NCI-H345 treated with DMSO at 0.1 percent for 48 hours (cell line): ENCODE results near the gene DCHS2.

Experiments used
- DNase-seq: peaks from one replicate; lab custom pipeline; 2025; ENCODE audit not compliant: unreplicated experiment; lab: John Stamatoyannopoulos, UW

DCHS2 gene

GRCh38 chr4:154455111-154455510, 36.5 kb downstream of the DCHS2 start:
- no peak for DNase-seq

GRCh38 chr4:154454710-154455109, 36.9 kb downstream of the DCHS2 start:
- DNase-seq = no peak

- DNase-seq = no peak
Observed at GRCh38 chr4:154452798-154453346, 38.7 kb downstream of the DCHS2 start.

- DNase-seq = no peak
Observed at GRCh38 chr4:154450966-154451365, 40.6 kb downstream of the DCHS2 start.

- no peak for DNase-seq
Observed at GRCh38 chr4:154444958-154445357, 46.6 kb downstream of the DCHS2 start.

GRCh38 chr4:154441982-154442381, 49.6 kb downstream of the DCHS2 start:
- DNase-seq = no peak

GRCh38 chr4:154441124-154441523, 50.5 kb downstream of the DCHS2 start:
- DNase-seq = no peak

GRCh38 chr4:154439224-154439623, 52.4 kb downstream of the DCHS2 start:
- DNase-seq = no peak

GRCh38 chr4:154435895-154436294, 55.7 kb downstream of the DCHS2 start:
- DNase-seq = no peak

GRCh38 chr4:154433543-154433942, 58.1 kb downstream of the DCHS2 start:
- no peak for DNase-seq

- no peak for DNase-seq
Observed at GRCh38 chr4:154429176-154429575, 62.4 kb downstream of the DCHS2 start.

GRCh38 chr4:154427149-154427548, 64.5 kb downstream of the DCHS2 start:
- DNase-seq = no peak

- DNase-seq = no peak
Observed at GRCh38 chr4:154425514-154425913, 66.1 kb downstream of the DCHS2 start.

GRCh38 chr4:154424810-154425484, 66.7 kb downstream of the DCHS2 start:
- no peak for DNase-seq

GRCh38 chr4:154422152-154422551, 69.4 kb downstream of the DCHS2 start:
- no peak for DNase-seq

- no peak for DNase-seq
Observed at GRCh38 chr4:154421618-154422017, 70.0 kb downstream of the DCHS2 start.

- DNase-seq = no peak
Observed at GRCh38 chr4:154417373-154417673, 74.3 kb downstream of the DCHS2 start.

- no peak for DNase-seq
Observed at GRCh38 chr4:154416190-154416547, 75.4 kb downstream of the DCHS2 start.

- DNase-seq = no peak
Observed at GRCh38 chr4:154415313-154415712, 76.3 kb downstream of the DCHS2 start.

GRCh38 chr4:154414796-154415195, 76.8 kb downstream of the DCHS2 start:
- no peak for DNase-seq

GRCh38 chr4:154414371-154414770, 77.2 kb downstream of the DCHS2 start:
- no peak for DNase-seq

- DNase-seq = no peak
Observed at GRCh38 chr4:154407443-154407842, 84.2 kb downstream of the DCHS2 start.

GRCh38 chr4:154406018-154406795, 85.4 kb downstream of the DCHS2 start:
- DNase-seq = no peak
